SIG-M5 treated with dmso at 0.1 percent for 504 hours (cell line): Measurements from ENCODE around the gene JARID2.

ENCODE experiments used
- DNase-seq: peaks from one replicate; lab custom pipeline; 2025; ENCODE audit not compliant: unreplicated experiment; lab: John Stamatoyannopoulos, UW

JARID2 gene

GRCh38 chr6:15513801-15514711 is 268.2 kb downstream of the JARID2 start:
- DNase-seq = no peak

GRCh38 chr6:15515226-15515625 is 269.4 kb downstream of the JARID2 start:
- DNase-seq = no peak

DNA sequence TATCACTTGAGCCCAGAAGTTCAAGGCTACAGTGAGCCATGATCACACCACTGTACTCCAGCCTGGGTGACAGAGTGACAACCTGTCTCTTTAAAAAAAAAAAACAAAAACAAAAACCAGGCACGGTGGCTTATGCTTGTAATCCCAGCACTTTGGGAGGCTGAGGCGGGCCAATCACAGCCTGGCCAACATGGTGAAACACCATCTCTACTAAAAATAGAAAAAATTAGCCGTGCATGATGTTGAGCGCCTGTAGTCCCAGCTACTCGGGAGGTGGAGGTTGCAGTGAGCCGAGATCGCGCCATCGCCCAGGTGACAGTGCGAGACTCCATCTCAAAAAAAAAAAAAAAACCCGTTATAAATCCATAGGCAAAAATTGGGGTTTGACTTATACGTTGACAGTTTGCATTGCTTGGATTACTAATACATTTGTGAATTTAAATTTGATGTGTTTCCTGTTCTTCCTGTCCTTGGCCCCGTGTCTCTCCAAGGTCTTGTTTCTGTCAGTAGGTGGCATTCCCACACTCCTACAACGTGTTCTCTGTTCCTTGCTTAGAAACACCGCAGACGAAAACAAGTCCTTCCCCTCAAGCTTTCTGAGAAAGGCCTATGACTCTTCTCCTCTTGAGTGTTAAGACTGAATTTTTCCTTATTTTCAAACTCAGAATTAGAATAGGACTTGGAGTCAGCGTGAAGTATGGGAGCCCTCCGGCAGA is 269.9 kb downstream of the JARID2 start:
- DNase-seq = no peak

GRCh38 chr6:15516378-15516777 is 270.5 kb downstream of the JARID2 start:
- DNase-seq = no peak

GRCh38 chr6:15516923-15517560 is 271.2 kb downstream of the JARID2 start:
- no peak for DNase-seq

- DNase-seq = no peak
These were observed 271.7 kb downstream of the JARID2 start for GRCh38 chr6:15517600-15517999.

DNA sequence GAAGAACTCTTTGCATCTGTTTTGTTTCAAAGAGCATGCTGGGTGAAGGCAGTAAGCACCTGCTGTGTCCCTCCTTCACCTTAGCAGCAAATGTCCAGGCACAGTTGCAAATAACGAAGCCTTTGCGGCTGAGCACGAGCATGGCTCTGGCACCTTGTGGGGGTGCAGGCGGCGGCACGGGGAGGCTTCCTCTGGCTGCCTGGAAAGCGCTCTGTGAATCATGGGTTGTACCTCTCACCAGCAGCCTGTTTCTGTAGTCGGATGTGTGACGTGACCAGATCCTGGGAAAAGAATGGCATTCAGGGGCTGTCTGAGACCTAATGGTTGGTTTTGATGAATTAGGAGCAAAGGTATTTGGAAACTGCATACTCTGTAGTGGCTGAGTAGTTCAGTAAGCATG is 272.2 kb downstream of the JARID2 start:
- no peak for DNase-seq

- DNase-seq = no peak
These were observed 273.0 kb downstream of the JARID2 start for GRCh38 chr6:15518878-15519277.

DNA sequence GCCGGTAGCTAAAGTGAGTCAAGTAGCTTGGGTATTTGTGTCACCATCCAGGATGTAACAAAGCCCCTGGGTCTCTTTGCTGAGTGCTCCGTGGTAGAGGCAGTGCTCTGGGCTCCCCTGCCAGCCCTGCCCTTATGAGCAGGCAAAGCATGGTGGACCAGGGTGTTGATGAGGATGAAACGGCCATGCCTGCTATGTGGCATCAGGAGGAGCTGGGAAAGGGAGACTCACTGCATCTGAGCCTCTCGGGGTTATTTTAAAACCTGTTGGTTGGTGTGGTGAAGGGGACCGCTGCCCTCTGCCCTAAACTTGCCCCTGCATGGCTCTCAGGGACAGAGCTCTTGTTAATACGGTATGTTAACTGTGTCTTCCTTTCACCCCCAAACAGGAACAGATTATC is 273.8 kb downstream of the JARID2 start:
- DNase-seq = no peak

GRCh38 chr6:15520626-15521203 is 274.8 kb downstream of the JARID2 start:
- no peak for DNase-seq

GRCh38 chr6:15521582-15521981 is 275.7 kb downstream of the JARID2 start:
- DNase-seq = no peak

- no peak for DNase-seq
These were observed 276.2 kb downstream of the JARID2 start for GRCh38 chr6:15522026-15522425.

DNA sequence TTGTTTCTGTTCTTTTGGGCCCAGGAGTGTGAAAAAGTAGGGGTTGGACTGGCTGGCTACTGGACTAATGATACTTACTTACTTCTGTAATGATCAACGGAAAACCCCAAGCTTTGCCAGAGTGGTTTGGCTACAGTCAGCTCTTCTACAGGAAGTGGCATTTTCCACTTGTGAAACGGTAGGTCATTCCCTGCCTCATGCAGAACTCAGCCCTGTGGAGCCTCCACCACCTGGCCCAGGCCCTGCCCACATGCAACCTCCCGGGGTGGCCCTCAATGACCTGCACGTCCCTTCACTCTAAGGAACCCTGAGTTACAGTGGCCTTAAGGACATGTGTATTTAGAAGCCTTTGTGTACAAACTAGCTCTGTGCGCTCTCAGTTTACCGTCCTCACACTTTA is 276.6 kb downstream of the JARID2 start:
- DNase-seq = no peak

DNA sequence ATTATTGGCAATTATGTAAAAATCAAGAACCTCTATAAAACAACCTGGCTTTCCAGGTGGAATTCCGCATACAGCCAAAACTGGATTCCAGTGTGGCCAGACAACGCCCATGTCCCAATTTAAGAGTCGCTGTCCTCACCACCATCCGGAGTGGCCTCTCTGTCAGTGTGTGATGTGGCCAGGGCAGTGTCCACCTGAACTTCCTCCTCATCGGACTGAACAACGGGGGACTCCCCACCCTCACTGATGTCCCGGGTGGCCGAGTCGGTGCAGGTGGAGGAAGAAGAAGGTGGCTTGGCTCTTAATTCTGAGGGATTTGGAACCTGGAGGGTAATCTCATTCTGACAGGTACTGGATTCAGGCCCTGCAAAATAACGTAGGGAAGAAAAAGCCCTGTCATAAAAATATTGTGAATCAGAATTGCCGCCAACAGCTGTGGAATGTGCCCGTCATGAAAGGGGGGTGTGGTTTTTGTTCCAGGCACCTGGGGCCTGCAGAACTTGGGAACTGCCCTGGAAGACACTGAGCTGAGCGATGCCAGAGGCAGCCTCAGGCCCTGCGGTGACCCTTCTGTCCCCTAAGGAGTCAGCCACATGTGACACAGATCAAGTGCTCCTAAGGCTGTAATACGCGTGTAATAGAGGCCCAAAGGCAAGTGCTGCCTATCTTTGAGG is 277.1 kb downstream of the JARID2 start:
- DNase-seq = no peak

- no peak for DNase-seq
These were observed 278.1 kb downstream of the JARID2 start for GRCh38 chr6:15523679-15524630.

- no peak for DNase-seq
These were observed 279.1 kb downstream of the JARID2 start for GRCh38 chr6:15524861-15525401.

GRCh38 chr6:15526212-15526701 is 280.4 kb downstream of the JARID2 start:
- no peak for DNase-seq

GRCh38 chr6:15527838-15528617 is 282.2 kb downstream of the JARID2 start:
- no peak for DNase-seq

- no peak for DNase-seq
These were observed 283.0 kb downstream of the JARID2 start for GRCh38 chr6:15528870-15529269.
